Frontal cortex (tissue), 4 donors: ENCODE data around the gene STX3. TPM values are rescaled to one million over a fixed set of nuclear protein-coding genes. Genes with fewer than 3 reads are reported as not detected.
A peak's percentile ranks its signal among the peaks of the same experiment; 100 is the strongest.
"Not testable (repeated sequence)": the region's sequence is repeated elsewhere in the genome, so short reads cannot be mapped to it uniquely, and the experiment has no call there.

Experiments
- DNase-seq, 2 donors: peaks; one replicate each; pipeline ENCODE4 v3.0.0; 2012; ENCODE audit warnings: low spot score in 2 of 2
- FAIRE-seq: peaks from 2 replicates; lab custom pipeline; 2012; peaks lifted over from hg19 to GRCh38; lab: Jason Lieb, UNC
- total RNA-seq: library from RNA; depleted of rRNA; stranded (reverse); fragments of >200 nt; gene quantifications from one replicate; pipeline ENCODE4 v1.2.3, GENCODE V29; 2014
- donor health status: control.
- donor health status: control.
- donor health status: control.

Gene STX3
- total RNA-seq, 1 donor from 2014 or later: 26.9 TPM

- FAIRE-seq, DNase-seq: not testable (repeated sequence)
These were observed 29.3 kb downstream of the STX3 start for GRCh38 chr11:59784441-59784840.

- FAIRE-seq: no peak
- no peak for DNase-seq
These were observed 30.6 kb downstream of the STX3 start for GRCh38 chr11:59785818-59786217.

GRCh38 chr11:59787255-59787588, 32.0 kb downstream of the STX3 start:
- no peak for FAIRE-seq
- no peak for DNase-seq

GRCh38 chr11:59787816-59788215, 32.6 kb downstream of the STX3 start:
- DNase-seq: no peak
- FAIRE-seq: no peak

- DNase-seq: no peak
- no peak for FAIRE-seq
These were observed 36.5 kb downstream of the STX3 start for GRCh38 chr11:59791639-59792038.

- FAIRE-seq (no peak), DNase-seq (no peak)
These were observed 37.3 kb downstream of the STX3 start for GRCh38 chr11:59792507-59792906.

GRCh38 chr11:59794417-59794816, 39.2 kb downstream of the STX3 start:
- no peak for FAIRE-seq

GRCh38 chr11:59800390-59801025, 45.3 kb downstream of the STX3 start:
- DNase-seq: no peak
- FAIRE-seq: no peak

More at GRCh38 chr11:59794417-59794816, 39.2 kb downstream of the STX3 start:
- DNase-seq: no peak

GRCh38 chr11:59801160-59801706, 46.1 kb downstream of the STX3 start:
- DNase-seq (no peak), FAIRE-seq (no peak)

GRCh38 chr11:59801981-59802638, 46.9 kb downstream of the STX3 start:
- FAIRE-seq (no peak), DNase-seq (peak in 1 of 2 donors; percentile 31)

GRCh38 chr11:59802639-59803176, 47.5 kb downstream of the STX3 start:
- FAIRE-seq (peak; percentile 81), DNase-seq (peak; percentile 35 to 38)

GRCh38 chr11:59804061-59804460, 48.9 kb downstream of the STX3 start:
- FAIRE-seq (no peak), DNase-seq (no peak)

GRCh38 chr11:59807047-59807610, 52.0 kb downstream of the STX3 start:
- DNase-seq (no peak), FAIRE-seq (no peak)

- FAIRE-seq (no peak), DNase-seq (peak; percentile 57 to 78)
These were observed 55.2 kb downstream of the STX3 start, which contains the start of gene MRPL16 for GRCh38 chr11:59810189-59810910. MRPL16 (minus strand) TSS chr11:59810778; CDS start chr11:59810658, 120 bp downstream.

- DNase-seq (no peak), FAIRE-seq (no peak)
These were observed 55.7 kb downstream of the STX3 start for GRCh38 chr11:59810911-59811259.

- DNase-seq (no peak), FAIRE-seq (no peak)
These were observed 57.0 kb downstream of the STX3 start for GRCh38 chr11:59812220-59812619.

GRCh38 chr11:59813364-59813763, 58.2 kb downstream of the STX3 start:
- DNase-seq (no peak), FAIRE-seq (no peak)

- no peak for DNase-seq
- no peak for FAIRE-seq
These were observed 58.8 kb downstream of the STX3 start for GRCh38 chr11:59814021-59814420.

GRCh38 chr11:59815754-59816153, 60.6 kb downstream of the STX3 start:
- DNase-seq: no peak
- no peak for FAIRE-seq

- FAIRE-seq, DNase-seq: not testable (repeated sequence)
These were observed 61.3 kb downstream of the STX3 start for GRCh38 chr11:59816434-59816833.
